Cardiac fibroblast (primary cell): ENCODE measurements around the gene STMN3.
"Not testable (repeated sequence)": the region's sequence is repeated elsewhere in the genome, so short reads cannot be mapped to it uniquely, and the experiment has no call there.

ENCODE experiments used
- DNase-seq, 2 donors: peaks; one replicate each; pipeline versions ENCODE4 v3.0.0 to v3.0.0-alpha.2; 2010; ENCODE audit warnings: low read depth in 2 of 2
- H3K4me3 ChIP-seq, 2 donors: replicated peaks in 1 of 2; 1 replicate in 1 of 2; 2 replicates in 1 of 2; pipeline ENCODE4 v1.5.1; 2011; ENCODE audit warnings: low read depth in 2 of 2, low read length in 2 of 2, mild to moderate bottlenecking in 2 of 2, moderate library complexity in 1 of 2
- CTCF ChIP-seq: IDR thresholded peaks from one replicate; pipeline ENCODE4 v1.5.1; 2011; ENCODE audit warnings: low read depth, mild to moderate bottlenecking, low read length, inconsistent platforms

The STMN3 gene

GRCh38 chr20:63617092-63617875, 35.9 kb downstream of the STMN3 start:
- no peak overlapping the region for H3K4me3 ChIP-seq
- no peak for TF ChIP-seq CTCF
- no peak for DNase-seq

GRCh38 chr20:63613863-63614594, 39.2 kb downstream of the STMN3 start:
- peak in 1 of 2 donors; percentile 10 for DNase-seq
- not testable (repeated sequence) for H3K4me3 ChIP-seq
- peak; percentile 31 for TF ChIP-seq CTCF

- H3K4me3 ChIP-seq = no peak overlapping the region
- no peak for DNase-seq
- TF ChIP-seq CTCF = no peak
Observed at GRCh38 chr20:63612276-63612931, 40.8 kb downstream of the STMN3 start.

GRCh38 chr20:63611646-63612045, 41.6 kb downstream of the STMN3 start:
- no peak for TF ChIP-seq CTCF
- H3K4me3 ChIP-seq = no peak overlapping the region
- peak in 1 of 2 donors; percentile 16 for DNase-seq

- H3K4me3 ChIP-seq = no peak overlapping the region
- DNase-seq = no peak
- TF ChIP-seq CTCF = no peak
Observed at GRCh38 chr20:63610581-63611435, 42.4 kb downstream of the STMN3 start.

- no peak for TF ChIP-seq CTCF
- no peak overlapping the region for H3K4me3 ChIP-seq
- no peak for DNase-seq
Observed at GRCh38 chr20:63606686-63607085, 46.5 kb downstream of the STMN3 start.
